Stimulated activated CD8-positive, alpha-beta memory T cell treated with anti-CD3 and anti-CD28 coated beads, Interleukin-4, amount 100 ng/mL, for 4 hours (primary cell): ENCODE data around the gene SPATS2.

ENCODE experiments used
- DNase-seq, 2 donors: peaks; one replicate each; pipeline ENCODE4 v3.0.0-alpha.2; 2020; ENCODE audit warnings: low read depth in 2 of 2, low spot score in 1 of 2

The SPATS2 gene

GRCh38 chr12:49553512-49554088 lies 186.3 kb downstream of the SPATS2 start:
- DNase-seq: no peak

DNA sequence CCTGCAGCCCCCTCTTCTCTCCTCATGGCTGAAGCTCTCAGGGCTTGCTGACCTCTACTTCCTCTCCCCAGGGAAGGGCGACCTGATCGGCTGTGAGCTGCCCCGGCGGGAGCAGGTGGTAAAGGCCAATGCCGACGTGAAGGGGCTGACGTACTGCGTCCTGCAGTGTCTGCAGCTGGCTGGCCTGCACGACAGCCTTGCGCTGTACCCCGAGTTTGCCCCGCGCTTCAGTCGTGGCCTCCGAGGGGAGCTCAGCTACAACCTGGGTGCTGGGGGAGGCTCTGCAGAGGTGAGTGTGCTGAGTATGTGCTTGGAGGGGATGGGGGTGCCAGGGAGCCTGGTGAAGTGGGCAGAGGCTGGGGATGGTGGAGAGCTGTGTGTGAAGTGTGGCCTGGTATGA lies 187.0 kb downstream of the SPATS2 start:
- DNase-seq: no peak

- DNase-seq: no peak
Observed at GRCh38 chr12:49555631-49556390, 188.5 kb downstream of the SPATS2 start.

- DNase-seq: no peak
Observed at GRCh38 chr12:49556391-49557186, 189.3 kb downstream of the SPATS2 start.

GRCh38 chr12:49557187-49557916 lies 190.1 kb downstream of the SPATS2 start:
- DNase-seq: no peak

DNA sequence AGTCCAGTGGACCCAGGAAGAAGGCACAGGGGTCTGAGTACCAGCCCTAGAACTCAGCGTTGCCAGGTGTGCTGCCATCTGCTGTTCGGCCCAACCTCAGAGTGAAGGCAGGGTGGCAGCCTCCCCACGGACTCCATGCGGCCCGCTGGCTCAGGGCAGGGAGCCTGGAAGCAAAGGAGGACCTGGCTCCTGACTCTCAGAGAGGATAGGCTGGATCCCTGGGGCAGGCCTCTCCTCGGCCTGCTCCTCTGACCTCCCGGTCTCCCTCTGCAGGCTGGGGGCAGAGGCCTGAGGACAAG lies 190.6 kb downstream of the SPATS2 start:
- DNase-seq: no peak

- no peak for DNase-seq
Observed at GRCh38 chr12:49558526-49558925, 191.3 kb downstream of the SPATS2 start.

DNA sequence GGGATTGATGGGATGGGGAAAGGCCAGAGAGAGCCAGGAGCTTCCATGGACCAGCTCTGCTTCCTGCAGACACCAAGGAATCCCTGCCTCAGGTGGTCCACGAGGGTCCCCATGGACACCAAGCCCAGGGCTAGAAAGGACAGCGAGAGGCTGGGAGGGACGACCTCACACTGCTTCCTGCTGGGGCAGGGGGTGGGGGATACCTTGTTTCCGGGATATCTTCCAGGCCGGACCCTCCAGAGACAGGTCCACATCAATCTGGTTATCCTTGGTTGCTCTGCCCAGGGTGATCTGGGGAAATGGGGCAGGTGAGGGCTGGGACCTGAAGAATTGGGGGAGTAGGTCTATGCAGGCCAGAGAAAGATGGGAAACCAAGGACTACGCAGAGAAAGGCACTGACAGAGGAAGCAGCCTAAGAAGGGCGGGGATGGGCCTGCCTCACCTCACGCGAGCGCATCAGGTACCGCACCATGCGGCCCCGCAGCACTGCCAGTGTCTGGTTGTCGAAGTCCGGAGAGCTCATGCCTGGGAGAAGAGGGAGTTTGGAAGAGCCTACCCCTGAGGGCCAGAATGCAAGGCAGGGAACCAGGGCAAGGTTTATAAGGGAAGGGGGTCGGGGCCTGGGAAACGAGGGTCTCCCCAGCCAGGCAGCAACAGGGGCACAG lies 191.9 kb downstream of the SPATS2 start:
- DNase-seq: no peak

- DNase-seq: no peak
Observed at GRCh38 chr12:49560695-49561094, 193.4 kb downstream of the SPATS2 start.

- no peak for DNase-seq
Observed at GRCh38 chr12:49562233-49562632, 195.0 kb downstream of the SPATS2 start.

DNA sequence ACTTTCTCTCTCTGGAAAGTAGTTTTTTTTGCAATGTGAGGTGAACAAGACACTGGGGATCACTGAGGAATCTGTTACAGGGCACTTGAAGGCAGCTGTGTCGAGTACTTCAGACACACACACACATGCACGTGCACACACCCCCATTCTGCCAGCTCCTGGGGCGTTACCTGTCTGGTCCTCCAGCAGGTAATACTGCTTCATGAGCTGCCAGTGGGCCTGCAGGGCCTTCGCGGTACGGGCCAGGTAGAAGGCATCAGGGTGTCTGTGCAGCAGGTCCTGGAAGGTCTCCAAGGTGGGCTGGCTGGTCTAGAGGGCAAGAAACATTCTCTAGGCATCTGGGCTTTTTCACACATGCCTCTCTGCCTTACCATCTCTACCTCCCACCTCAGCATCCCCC lies 195.6 kb downstream of the SPATS2 start:
- no peak for DNase-seq

GRCh38 chr12:49563951-49564685 lies 196.9 kb downstream of the SPATS2 start:
- no peak for DNase-seq

GRCh38 chr12:49564686-49565405 lies 197.6 kb downstream of the SPATS2 start:
- no peak for DNase-seq

GRCh38 chr12:49565406-49566265 lies 198.4 kb downstream of the SPATS2 start:
- DNase-seq: no peak

GRCh38 chr12:49566361-49566760 lies 199.1 kb downstream of the SPATS2 start:
- no peak for DNase-seq

DNA sequence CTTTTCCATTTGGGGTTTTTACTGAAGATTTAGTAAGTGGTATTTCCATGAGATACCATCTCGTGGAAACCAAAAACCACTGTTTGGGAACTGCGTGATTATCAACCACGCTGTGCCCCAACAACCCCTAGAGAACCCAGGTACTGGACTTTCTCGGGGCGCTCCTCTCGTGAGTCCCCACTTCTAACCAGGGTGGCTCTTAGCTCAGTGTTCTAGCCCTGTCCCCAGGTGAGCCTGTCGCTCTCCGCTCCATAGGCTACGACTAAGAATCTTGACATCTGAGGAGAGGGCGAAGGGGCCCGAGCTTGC lies 200.0 kb downstream of the SPATS2 start:
- no peak for DNase-seq

- DNase-seq: peak; percentile 78 to 80
Observed at GRCh38 chr12:49567611-49568441, 200.6 kb downstream of the SPATS2 start, which contains the start of gene MCRS1. MCRS1 (minus strand) TSS chr12:49568142; CDS start chr12:49566731, 1,411 bp downstream.
